Measurements from ENCODE around the gene RNF208. TPM values are rescaled to one million over a fixed set of nuclear protein-coding genes. Genes with fewer than 3 reads are reported as not detected.
A peak's percentile ranks its signal among the peaks of the same experiment; 100 is the strongest.

RNF208 gene
- total RNA-seq, 1 donor from 2014 or later: 9.5 TPM

- intact Hi-C loops (cut with micrococcal nuclease): no loop called here
- peaks cover 21% of the 10 kb centered on the region for H3K4me1 Mint-ChIP-seq (ENCODE audit: low read depth)
- no peaks in the 10 kb centered on the region for H3K9me3 Mint-ChIP-seq
- no peak overlapping the region for H3K4me3 Mint-ChIP-seq (ENCODE audit: low read depth)
- H3K27ac Mint-ChIP-seq: no peak overlapping the region
- H3K27me3 Mint-ChIP-seq (ENCODE audit: low read depth): no peaks in the 10 kb centered on the region
- H3K36me3 Mint-ChIP-seq (ENCODE audit: low read depth): peaks cover 16% of the 10 kb centered on the region
- no peak for DNase-seq (ENCODE audit: low spot score)
These were observed 30.2 kb downstream of the RNF208 start for GRCh38 chr9:137191691-137192447.

GRCh38 chr9:137191245-137191644 lies 30.8 kb downstream of the RNF208 start:
- peak overlapping the region; percentile 33 for H3K27ac Mint-ChIP-seq
- H3K36me3 Mint-ChIP-seq (ENCODE audit: low read depth): peaks cover 16% of the 10 kb centered on the region
- no peaks in the 10 kb centered on the region for H3K9me3 Mint-ChIP-seq

GRCh38 chr9:137190315-137190856 lies 31.7 kb downstream of the RNF208 start:
- Mint-ChIP-seq H3K4me1 (ENCODE audit: low read depth) (peaks cover 25% of the 10 kb centered on the region), H3K9me3 (no peaks in the 10 kb centered on the region), H3K27me3 (ENCODE audit: low read depth) (no peaks in the 10 kb centered on the region), H3K27ac (peak overlapping the region; percentile 33), H3K36me3 (ENCODE audit: low read depth) (peaks cover 21% of the 10 kb centered on the region), H3K4me3 (ENCODE audit: low read depth) (peak overlapping the region; percentile 94)
- DNase-seq (ENCODE audit: low spot score): no peak
- intact Hi-C loops (cut with micrococcal nuclease): no loop called here

More at GRCh38 chr9:137191245-137191644, 30.8 kb downstream of the RNF208 start:
- DNase-seq (ENCODE audit: low spot score): no peak
- Mint-ChIP-seq H3K27me3 (ENCODE audit: low read depth) (no peaks in the 10 kb centered on the region), H3K4me3 (ENCODE audit: low read depth) (peak overlapping the region; percentile 74), H3K4me1 (ENCODE audit: low read depth) (peaks cover 25% of the 10 kb centered on the region)
- intact Hi-C loops (cut with micrococcal nuclease): no loop called here

- peaks cover 23% of the 10 kb centered on the region for H3K36me3 Mint-ChIP-seq (ENCODE audit: low read depth)
- no peaks in the 10 kb centered on the region for H3K27me3 Mint-ChIP-seq (ENCODE audit: low read depth)
- H3K4me1 Mint-ChIP-seq (ENCODE audit: low read depth): peaks cover 25% of the 10 kb centered on the region
- no peaks in the 10 kb centered on the region for H3K9me3 Mint-ChIP-seq
- H3K4me3 Mint-ChIP-seq (ENCODE audit: low read depth): peak overlapping the region; percentile 94
- peak overlapping the region; percentile 89 for H3K27ac Mint-ChIP-seq
- no peak for DNase-seq (ENCODE audit: low spot score)
- intact Hi-C loops (cut with micrococcal nuclease): loop anchor here (5.0 kb wide), 1 partner anchor 48 kb away; no protein-coding TSS in a partner anchor
These were observed 32.4 kb downstream of the RNF208 start for GRCh38 chr9:137189297-137190295.

GRCh38 chr9:137188490-137189296 lies 33.3 kb downstream of the RNF208 start, which contains the start of the genes ANAPC2 and SSNA1:
TSS of gene ANAPC2 (minus strand) at chr9:137188560. CDS start at chr9:137188532, 28 bp downstream.
TSS of gene SSNA1 (plus strand) at chr9:137188676. CDS start at chr9:137188727, 51 bp downstream.
- H3K9me3 Mint-ChIP-seq: no peaks in the 10 kb centered on the region
- peak within 1 kb of the TSS; percentile 94 for H3K4me3 Mint-ChIP-seq (ENCODE audit: low read depth)
- intact Hi-C loops (cut with micrococcal nuclease): loop anchor here (1.0 to 5.0 kb wide), 4 partner anchors 12 to 49 kb away; partner anchors contain the start of genes NDOR1, TMEM203 and TPRN
- H3K27ac Mint-ChIP-seq: peak within 1 kb of the TSS; percentile 89
- no peaks in the 10 kb centered on the region for H3K27me3 Mint-ChIP-seq (ENCODE audit: low read depth)
- peaks cover 25% of the 10 kb centered on the region for H3K4me1 Mint-ChIP-seq (ENCODE audit: low read depth)
- H3K36me3 Mint-ChIP-seq (ENCODE audit: low read depth): peaks cover 31% of the 10 kb centered on the region
- peak; percentile 93 for DNase-seq (ENCODE audit: low spot score)

GRCh38 chr9:137188086-137188489 lies 34.0 kb downstream of the RNF208 start:
- Mint-ChIP-seq H3K36me3 (ENCODE audit: low read depth) (peaks cover 35% of the 10 kb centered on the region), H3K27me3 (ENCODE audit: low read depth) (no peaks in the 10 kb centered on the region), H3K9me3 (no peaks in the 10 kb centered on the region), H3K4me3 (ENCODE audit: low read depth) (peak overlapping the region; percentile 91), H3K27ac (peak overlapping the region; percentile 78), H3K4me1 (ENCODE audit: low read depth) (peaks cover 25% of the 10 kb centered on the region)
- DNase-seq (ENCODE audit: low spot score): no peak
- intact Hi-C loops (cut with micrococcal nuclease): loop anchor here (1.0 to 5.0 kb wide), 4 partner anchors 12 to 49 kb away; partner anchors contain the start of genes NDOR1, TMEM203 and TPRN

GRCh38 chr9:137187386-137187785 lies 34.7 kb downstream of the RNF208 start:
- peak overlapping the region; percentile 91 for H3K4me3 Mint-ChIP-seq (ENCODE audit: low read depth)
- no peaks in the 10 kb centered on the region for H3K27me3 Mint-ChIP-seq (ENCODE audit: low read depth)
- intact Hi-C loops (cut with micrococcal nuclease): loop anchor here (5.0 kb wide), 1 partner anchor 50 kb away; no protein-coding TSS in a partner anchor
- H3K27ac Mint-ChIP-seq: peak overlapping the region; percentile 78
- no peaks in the 10 kb centered on the region for H3K9me3 Mint-ChIP-seq
- no peak for DNase-seq (ENCODE audit: low spot score)
- H3K4me1 Mint-ChIP-seq (ENCODE audit: low read depth): peaks cover 25% of the 10 kb centered on the region
- peaks cover 35% of the 10 kb centered on the region for H3K36me3 Mint-ChIP-seq (ENCODE audit: low read depth)

- peaks cover 40% of the 10 kb centered on the region for H3K36me3 Mint-ChIP-seq (ENCODE audit: low read depth)
- no peak overlapping the region for H3K27ac Mint-ChIP-seq
- intact Hi-C loops (cut with micrococcal nuclease): loop anchor here (5.0 kb wide), 1 partner anchor 51 kb away; no protein-coding TSS in a partner anchor
- no peaks in the 10 kb centered on the region for H3K9me3 Mint-ChIP-seq
- no peaks in the 10 kb centered on the region for H3K27me3 Mint-ChIP-seq (ENCODE audit: low read depth)
- H3K4me1 Mint-ChIP-seq (ENCODE audit: low read depth): peaks cover 25% of the 10 kb centered on the region
- no peak for DNase-seq (ENCODE audit: low spot score)
- H3K4me3 Mint-ChIP-seq (ENCODE audit: low read depth): peak overlapping the region; percentile 91
These were observed 35.7 kb downstream of the RNF208 start for GRCh38 chr9:137186385-137186784.

GRCh38 chr9:137185921-137186320 lies 36.1 kb downstream of the RNF208 start:
- H3K27ac Mint-ChIP-seq: no peak overlapping the region
- peaks cover 37% of the 10 kb centered on the region for H3K36me3 Mint-ChIP-seq (ENCODE audit: low read depth)
- no peaks in the 10 kb centered on the region for H3K27me3 Mint-ChIP-seq (ENCODE audit: low read depth)
- intact Hi-C loops (cut with micrococcal nuclease): loop anchor here (5.0 kb wide), 1 partner anchor 51 kb away; no protein-coding TSS in a partner anchor
- no peaks in the 10 kb centered on the region for H3K9me3 Mint-ChIP-seq
- peaks cover 22% of the 10 kb centered on the region for H3K4me1 Mint-ChIP-seq (ENCODE audit: low read depth)
- peak overlapping the region; percentile 91 for H3K4me3 Mint-ChIP-seq (ENCODE audit: low read depth)
- no peak for DNase-seq (ENCODE audit: low spot score)

GRCh38 chr9:137184881-137185660 lies 37.0 kb downstream of the RNF208 start:
- peaks cover 31% of the 10 kb centered on the region for H3K36me3 Mint-ChIP-seq (ENCODE audit: low read depth)
- no peak overlapping the region for H3K4me3 Mint-ChIP-seq (ENCODE audit: low read depth)
- H3K9me3 Mint-ChIP-seq: no peaks in the 10 kb centered on the region
- H3K27ac Mint-ChIP-seq: no peak overlapping the region
- no peaks in the 10 kb centered on the region for H3K27me3 Mint-ChIP-seq (ENCODE audit: low read depth)
- no peak for DNase-seq (ENCODE audit: low spot score)
- intact Hi-C loops (cut with micrococcal nuclease): loop anchor here (5.0 kb wide), 1 partner anchor 52 kb away; no protein-coding TSS in a partner anchor
- peaks cover 17% of the 10 kb centered on the region for H3K4me1 Mint-ChIP-seq (ENCODE audit: low read depth)
